HepG2 (cell line): ENCODE measurements around the gene CYP4X1. TPM values are rescaled to one million over a fixed set of nuclear protein-coding genes. Genes with fewer than 3 reads are reported as not detected.

Source experiments
- ATAC-seq: fragments of 200-7000 bp; cut with Tn5 transposase; 3 replicates; pipeline ENCODE4 v1.9.1; 2020; ENCODE audit warnings: mild to moderate bottlenecking, moderate library complexity
- BruUV-seq: library from RNA; stranded (reverse); fragments of 400-500 nt; replicated peaks from 2 replicates; lab custom pipeline; 2021; lab: Mats Ljungman, UMichigan
- CTCF ChIA-PET: fragments of 300-600 bp; formaldehyde crosslinking; extraction: SDS; loops from one replicate; lab custom pipeline; 2021; ENCODE audit warnings: low total read pairs, inconsistent platforms, low intra/inter-chr PET ratio; lab: Yijun Ruan, JAX
- POLR2A ChIA-PET: fragments of 350-600 bp; sonication (Branson Sonifier 250); formaldehyde crosslinking; loops from one replicate; lab custom pipeline; 2020; ENCODE audit warnings: antibody characterized with exemption, inconsistent platforms; lab: Yijun Ruan, JAX
- DNase-seq: peaks from one replicate; pipeline ENCODE4 v3.0.0-alpha.2; 2015; ENCODE audit warnings: low spot score
- FAIRE-seq: peaks from 3 replicates; lab custom pipeline; 2011; peaks lifted over from hg19 to GRCh38; lab: Jason Lieb, UNC
- H2AFZ ChIP-seq: one replicate; pipeline ENCODE4 v1.6.1; 2011; ENCODE audit warnings: low read length, inconsistent platforms
- H3K27ac ChIP-seq: fragments of 300-600 bp; 3 replicates; pipeline ENCODE4 v1.8.0; 2011; ENCODE audit warnings: mixed run types, mild to moderate bottlenecking, mixed read lengths, low read length, inconsistent platforms; ENCODE audit not compliant: insufficient read depth; ENCODE audit errors: extremely low read length
- H3K27me3 ChIP-seq, 2 experiments: fragments of 200-600 bp in 1 of 2; 2 replicates in 1 of 2; 3 replicates in 1 of 2; pipeline versions ENCODE4 v1.6.0 to v1.8.0; 2011; ENCODE audit warnings: low read length in 2 of 2, mild to moderate bottlenecking in 2 of 2, moderate library complexity in 2 of 2, inconsistent platforms in 1 of 2; ENCODE audit not compliant: insufficient read depth in 2 of 2, control insufficient read depth in 1 of 2
- H3K36me3 ChIP-seq, 2 experiments: fragments of 200-600 bp in 1 of 2; replicated peaks in 1 of 2; 2 replicates in 1 of 2; 3 replicates in 1 of 2; pipeline versions ENCODE4 v1.5.1 to v1.8.0; 2011; ENCODE audit warnings: low read length in 2 of 2, inconsistent platforms in 1 of 2; ENCODE audit not compliant: insufficient read depth in 2 of 2, control insufficient read depth in 1 of 2
- H3K4me1 ChIP-seq: 2 replicates; pipeline ENCODE4 v1.5.1; 2012; ENCODE audit warnings: low read length, inconsistent platforms; ENCODE audit not compliant: insufficient read depth
- H3K4me2 ChIP-seq: 2 replicates; pipeline ENCODE4 v1.6.0; 2011; ENCODE audit warnings: low read depth, low read length, inconsistent platforms
- H3K4me3 ChIP-seq, 3 experiments: fragments of 200-600 bp in 1 of 3; sonication (generic), shearing (Covaris generic) in 1 of 3; replicated peaks in 1 of 3; 2 replicates each; pipeline ENCODE4 v1.5.1; 2011 to 2016; ENCODE audit warnings: low read length in 3 of 3, inconsistent platforms in 2 of 3, low read depth in 2 of 3, mild to moderate bottlenecking in 2 of 3, control low read depth in 1 of 3, mixed read lengths in 1 of 3; ENCODE audit not compliant: insufficient read depth in 1 of 3
- H3K79me2 ChIP-seq: one replicate; pipeline ENCODE4 v1.6.1; 2011; ENCODE audit warnings: low read length, inconsistent platforms; ENCODE audit not compliant: insufficient read depth
- H3K9ac ChIP-seq: 2 replicates; pipeline ENCODE4 v1.6.0; 2011; ENCODE audit warnings: mild to moderate bottlenecking, low read depth, low read length, inconsistent platforms; ENCODE audit not compliant: insufficient read depth
- H3K9me3 ChIP-seq: 2 replicates; pipeline ENCODE4 v1.5.1; 2012; ENCODE audit warnings: mild to moderate bottlenecking, low read length
- H4K20me1 ChIP-seq: 2 replicates; pipeline ENCODE4 v1.6.0; 2011; ENCODE audit warnings: inconsistent platforms, mild to moderate bottlenecking, low read length, moderate library complexity; ENCODE audit not compliant: insufficient read depth
- FOXO4 ChIP-seq: sonication (generic); formaldehyde crosslinking; conservative IDR thresholded peaks from 2 replicates; pipeline ENCODE4 v1.8.1; 2023; ENCODE audit warnings: missing genetic modification reagents
- MYPOP ChIP-seq: sonication (generic); formaldehyde crosslinking; IDR thresholded peaks from 2 replicates; pipeline ENCODE4 v1.8.1; 2023; ENCODE audit warnings: mild to moderate bottlenecking, moderate library complexity, missing genetic modification reagents
- NFIB ChIP-seq: sonication (generic); formaldehyde crosslinking; IDR thresholded peaks from 2 replicates; pipeline ENCODE4 v1.9.0; 2021; ENCODE audit warnings: missing genetic modification reagents, mild to moderate bottlenecking, borderline replicate concordance
- NFRKB ChIP-seq: fragments of 450-650 bp; IDR thresholded peaks from 2 replicates; pipeline ENCODE4 v1.6.1; 2017
- NR3C1 ChIP-seq: sonication (generic); formaldehyde crosslinking; IDR thresholded peaks from 2 replicates; pipeline ENCODE4 v1.4.0; 2020; ENCODE audit warnings: missing genetic modification reagents
- RBM39 ChIP-seq: fragments of 200-400 bp; formaldehyde crosslinking; IDR thresholded peaks from one replicate; pipeline ENCODE4 v1.6.1; 2018; ENCODE audit warnings: antibody characterized with exemption, mild to moderate bottlenecking, low read depth, low read length; ENCODE audit not compliant: poor library complexity, severe bottlenecking
- STAG1 ChIP-seq: sonication (generic); formaldehyde crosslinking; IDR thresholded peaks from 2 replicates; pipeline ENCODE4 v1.4.0; 2020; ENCODE audit warnings: missing genetic modification reagents
- TAF15 ChIP-seq: fragments of 200-400 bp; formaldehyde crosslinking; IDR thresholded peaks from one replicate; pipeline ENCODE4 v1.6.1; 2018; ENCODE audit warnings: mild to moderate bottlenecking, low read depth, low read length; ENCODE audit not compliant: poor library complexity, severe bottlenecking
- ZBTB7A ChIP-seq: sonication (generic); formaldehyde crosslinking; IDR thresholded peaks from 2 replicates; pipeline ENCODE4 v1.8.0; 2022; ENCODE audit warnings: mild to moderate bottlenecking, missing genetic modification reagents
- ZEB1 ChIP-seq: IDR thresholded peaks from 2 replicates; pipeline ENCODE4 v1.6.1; 2012; ENCODE audit warnings: mild to moderate bottlenecking, low read depth, inconsistent platforms; ENCODE audit not compliant: insufficient replicate concordance
- ZNF136 ChIP-seq: sonication (generic); formaldehyde crosslinking; IDR thresholded peaks from 2 replicates; pipeline ENCODE4 v1.8.1; 2022; ENCODE audit warnings: low read depth, mild to moderate bottlenecking, moderate library complexity, missing genetic modification reagents
- ZNF260 ChIP-seq: sonication (generic); formaldehyde crosslinking; IDR thresholded peaks from 2 replicates; pipeline ENCODE4 v1.4.0; 2020; ENCODE audit warnings: missing genetic modification reagents, low read depth, mild to moderate bottlenecking, borderline replicate concordance
- ZSCAN20 ChIP-seq: sonication (generic); formaldehyde crosslinking; IDR thresholded peaks from 2 replicates; pipeline ENCODE4 v1.4.0; 2020; ENCODE audit warnings: missing genetic modification reagents, mild to moderate bottlenecking, borderline replicate concordance
- ZSCAN25 ChIP-seq: sonication (generic); formaldehyde crosslinking; IDR thresholded peaks from 2 replicates; pipeline ENCODE4 v1.8.0; 2022; ENCODE audit warnings: mild to moderate bottlenecking, missing genetic modification reagents
- WGBS: methylation state at CpG from one replicate; pipeline ENCODE4 v1.1.6; 2017; ENCODE audit warnings: low lambda C conversion rate; 5-methylcytosine and 5-hydroxymethylcytosine counted together
- in situ Hi-C: cut with HindIII; loops from 2 replicates; pipeline ENCODE4 v1.10.0; 2017; ENCODE audit warnings: low pct_unique_long_range_greater_than_20kb; ENCODE audit not compliant: extremely low pct_ligation_motif_present
- intact Hi-C: fragments of 100-400 bp; cut with micrococcal nuclease; formaldehyde crosslinking; loops from one replicate; pipeline ENCODE4 v1.10.0; 2022; ENCODE audit not compliant: unreplicated experiment
- polyA plus RNA-seq, 8 experiments: library from polyadenylated mRNA; depleted of rRNA in 3 of 8; stranded (reverse) in 7 of 8; unstranded in 1 of 8; fragments of >200 nt; fragmentation: Illumina TruSeq in 4 of 8; extraction: Trizol in 4 of 8; gene quantifications; 2 replicates each; pipeline versions ENCODE4 v1.2.1 to v1.2.3, GENCODE V29; 2011 to 2016; ENCODE audit warnings: low read depth in 4 of 8, missing spikeins in 1 of 8, mixed read lengths in 1 of 8; ENCODE audit not compliant: insufficient read depth in 1 of 8
- total RNA-seq, 5 experiments: library from RNA; depleted of rRNA; stranded (reverse); fragments of >200 nt; fragmentation: Illumina TruSeq; extraction: Trizol; gene quantifications; 2 replicates each; pipeline ENCODE4 v1.2.3, GENCODE V29; 2016; ENCODE audit warnings: low read depth in 1 of 5

The CYP4X1 gene
- total and polyA plus RNA-seq, 2 of the 13 experiments (the other 11 are each of a cell fraction or from before 2014, with no cell fraction given): 0.07 TPM; not detected in 1

GRCh38 chr1:47002211-47002610 is 21.3 kb upstream of the CYP4X1 start:
- H3K36me3 ChIP-seq: no peaks in the 10 kb centered on the region
- no peak overlapping the region for H3K9ac ChIP-seq
- no peak overlapping the region for H3K4me3 ChIP-seq
- no peak overlapping the region for H3K27ac ChIP-seq
- no peaks in the 10 kb centered on the region for H3K9me3 ChIP-seq
- FAIRE-seq (no peak), DNase-seq (no peak), ATAC-seq (no peak)
- no TSS peak for BruUV-seq
- CTCF ChIA-PET: no interaction called here
- no peaks in the 10 kb centered on the region for H4K20me1 ChIP-seq
- H3K4me2 ChIP-seq: no peak overlapping the region
- peaks cover 0 to 3% of the 10 kb centered on the region in 2 experiments; a peak in 2 of 5 replicates for H3K27me3 ChIP-seq
- WGBS: 0% methylated on average over 1 of the region's 1 CpG
- H3K79me2 ChIP-seq: no peaks in the 10 kb centered on the region
- no peak overlapping the region for H2AFZ ChIP-seq
- POLR2A ChIA-PET: no interaction called here
- intact Hi-C loops: no loop called here
- no peaks in the 10 kb centered on the region for H3K4me1 ChIP-seq
- in situ Hi-C loops: no loop called here
- TF ChIP-seq NFRKB (no peak), ZSCAN20 (CRISPR knock-in tag) (no peak), ZNF136 (CRISPR knock-in tag) (no peak), FOXO4 (CRISPR knock-in tag) (no peak), STAG1 (CRISPR knock-in tag) (0 out of 2 replicates have a peak, but pooled peaks have one; percentile 13)

- H3K27me3 ChIP-seq: peaks cover 0 to 3% of the 10 kb centered on the region in 2 experiments; a peak in 2 of 5 replicates
- H3K36me3 ChIP-seq: no peaks in the 10 kb centered on the region
- intact Hi-C loops: no loop called here
- FAIRE-seq (no peak), DNase-seq (no peak), ATAC-seq (no peak)
- H4K20me1 ChIP-seq: no peaks in the 10 kb centered on the region
- no peak overlapping the region for H3K4me3 ChIP-seq
- no TSS peak for BruUV-seq
- H3K27ac ChIP-seq: no peak overlapping the region
- in situ Hi-C loops: no loop called here
- ChIA-PET CTCF (no interaction called here), POLR2A (no interaction called here)
- 7% methylated on average over 5 of the region's 5 CpGs for WGBS
- peak overlapping the region; percentile 18; the same call in 1 of the 2 replicates for H3K4me2 ChIP-seq
- H3K79me2 ChIP-seq: no peaks in the 10 kb centered on the region
- H3K9ac ChIP-seq: no peak overlapping the region
- no peaks in the 10 kb centered on the region for H3K4me1 ChIP-seq
- peak overlapping the region; percentile 17 for H2AFZ ChIP-seq
- no peaks in the 10 kb centered on the region for H3K9me3 ChIP-seq
- TF ChIP-seq ZEB1: no peak
- TF ChIP-seq MYPOP: no peak
- no peak for TF ChIP-seq ZBTB7A (CRISPR knock-in tag)
- TF ChIP-seq ZNF260 (CRISPR knock-in tag): no peak
- TF ChIP-seq NFIB (CRISPR knock-in tag): no peak
- no peak for TF ChIP-seq RBM39
- TF ChIP-seq TAF15: no peak
- no peak for TF ChIP-seq NR3C1
- TF ChIP-seq ZSCAN25 (CRISPR knock-in tag): no peak
These were observed 19.5 kb upstream of the CYP4X1 start for GRCh38 chr1:47003896-47004403.
